Measurements from ENCODE around the gene LCN1.

DNA sequence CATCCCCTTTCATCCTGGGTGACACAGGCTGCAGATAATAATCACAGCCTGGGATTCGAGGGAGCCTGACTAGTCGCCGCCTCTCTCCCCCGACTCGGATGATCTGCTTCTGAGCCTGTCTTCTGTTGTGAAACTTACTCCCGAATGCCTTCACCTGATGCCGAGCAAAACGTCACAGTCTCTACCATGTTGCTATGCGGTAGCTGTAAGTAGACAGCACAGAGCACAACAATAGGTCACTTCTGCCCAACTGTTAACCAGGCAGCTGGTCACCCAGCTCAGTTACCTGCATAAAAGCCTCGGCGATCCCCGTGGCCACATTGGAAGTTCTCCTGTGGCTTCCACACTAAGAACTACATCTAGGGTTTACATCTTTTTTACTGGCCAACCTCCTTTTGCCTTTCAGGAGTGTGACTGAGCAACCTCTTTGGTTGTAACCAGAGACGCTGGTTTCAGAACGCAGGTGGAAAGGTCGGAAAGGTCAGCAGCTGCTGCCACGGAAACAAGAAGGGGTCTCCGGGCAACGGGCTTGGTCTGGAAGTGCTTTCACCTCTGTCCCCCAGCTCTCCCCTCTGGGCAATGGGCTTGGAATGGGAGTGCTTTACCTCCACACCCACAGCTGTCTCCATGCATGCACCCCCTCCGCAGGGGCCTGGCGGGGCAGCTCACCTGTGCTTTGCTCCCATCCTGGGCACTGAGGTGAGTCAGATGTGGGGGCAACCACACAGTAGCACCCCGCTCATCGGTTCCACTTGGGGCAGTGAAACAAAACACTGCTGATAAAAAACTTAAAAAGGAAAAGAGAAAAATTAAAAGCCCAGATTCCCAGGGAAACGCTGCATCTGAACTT lies 49.2 kb upstream of the LCN1 start:
- TF ChIP-seq, protein P1, sequence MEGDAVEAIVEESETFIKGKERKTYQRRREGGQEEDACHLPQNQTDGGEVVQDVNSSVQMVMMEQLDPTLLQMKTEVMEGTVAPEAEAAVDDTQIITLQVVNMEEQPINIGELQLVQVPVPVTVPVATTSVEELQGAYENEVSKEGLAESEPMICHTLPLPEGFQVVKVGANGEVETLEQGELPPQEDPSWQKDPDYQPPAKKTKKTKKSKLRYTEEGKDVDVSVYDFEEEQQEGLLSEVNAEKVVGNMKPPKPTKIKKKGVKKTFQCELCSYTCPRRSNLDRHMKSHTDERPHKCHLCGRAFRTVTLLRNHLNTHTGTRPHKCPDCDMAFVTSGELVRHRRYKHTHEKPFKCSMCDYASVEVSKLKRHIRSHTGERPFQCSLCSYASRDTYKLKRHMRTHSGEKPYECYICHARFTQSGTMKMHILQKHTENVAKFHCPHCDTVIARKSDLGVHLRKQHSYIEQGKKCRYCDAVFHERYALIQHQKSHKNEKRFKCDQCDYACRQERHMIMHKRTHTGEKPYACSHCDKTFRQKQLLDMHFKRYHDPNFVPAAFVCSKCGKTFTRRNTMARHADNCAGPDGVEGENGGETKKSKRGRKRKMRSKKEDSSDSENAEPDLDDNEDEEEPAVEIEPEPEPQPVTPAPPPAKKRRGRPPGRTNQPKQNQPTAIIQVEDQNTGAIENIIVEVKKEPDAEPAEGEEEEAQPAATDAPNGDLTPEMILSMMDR (conservative IDR thresholded peaks at IDR 0.05; ENCODE audit: low read length): no peak
- TF ChIP-seq EZH2phosphoT487 (IDR thresholded peaks at IDR 0.05; ENCODE audit: borderline replicate concordance, low read depth, low read length): no peak
